G401 (cell line): ENCODE results near the gene DBNL. TPM values are rescaled to one million over a fixed set of nuclear protein-coding genes. Genes with fewer than 3 reads are reported as not detected.

ENCODE experiments used
- DNase-seq: peaks from one replicate; pipeline ENCODE4 v3.0.0-alpha.2; 2015; ENCODE audit warnings: low spot score
- in situ Hi-C: cut with HindIII; loops from 2 replicates; pipeline ENCODE4 v1.10.0; 2016; ENCODE audit warnings: low sequenced_read_pairs, mixed read lengths
- total RNA-seq: library from RNA; depleted of rRNA; stranded (reverse); fragments of >200 nt; shearing (Covaris generic); gene quantifications from 2 replicates; pipeline ENCODE4 v1.2.3, GENCODE V29; 2014

The DBNL gene
- total RNA-seq, 1 experiment from 2014 or later, result 119 TPM

DNA sequence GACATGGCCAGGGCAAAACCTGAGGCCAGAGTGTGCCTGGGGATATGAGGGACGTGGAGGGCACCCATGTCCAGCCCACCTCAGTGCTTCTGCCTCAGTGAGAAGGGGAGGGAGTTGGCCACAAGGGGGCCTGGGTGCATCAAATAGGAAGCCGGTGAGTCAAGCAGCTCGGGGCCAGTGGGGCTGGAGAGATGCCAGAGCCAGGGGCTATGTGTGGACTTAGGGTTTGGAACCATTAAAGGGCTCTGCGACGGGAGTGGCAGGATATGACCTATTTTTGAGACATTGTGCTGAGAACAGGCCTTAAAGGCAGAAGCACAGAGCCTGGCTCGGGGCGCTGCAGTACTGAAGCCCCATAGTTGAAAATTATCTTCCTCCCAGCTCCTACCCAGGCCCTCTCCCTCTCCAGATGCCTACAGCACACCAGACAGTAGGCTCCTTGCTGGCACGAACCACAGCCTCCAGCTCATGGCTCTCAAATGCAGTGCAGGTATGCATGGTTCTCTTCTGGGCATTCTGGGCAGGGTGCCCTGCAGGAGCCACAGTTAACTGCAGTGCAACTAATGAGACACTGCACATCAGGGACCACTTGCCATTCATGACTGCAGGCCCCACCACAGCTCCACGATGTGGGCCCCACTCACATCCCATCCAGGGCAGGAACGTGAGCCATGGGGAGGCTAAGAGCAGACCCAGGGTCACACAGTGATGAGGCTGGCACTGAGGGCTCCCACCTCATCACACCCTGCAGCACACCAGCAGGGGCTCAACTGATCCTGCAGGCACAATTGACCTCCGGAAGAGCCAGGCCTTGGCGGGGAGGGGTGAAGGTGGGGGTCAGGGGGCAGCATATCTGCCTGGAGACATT is 28.1 kb downstream of the DBNL start:
- in situ Hi-C loops, result no loop called here
- peak; percentile 78 for DNase-seq

DNA sequence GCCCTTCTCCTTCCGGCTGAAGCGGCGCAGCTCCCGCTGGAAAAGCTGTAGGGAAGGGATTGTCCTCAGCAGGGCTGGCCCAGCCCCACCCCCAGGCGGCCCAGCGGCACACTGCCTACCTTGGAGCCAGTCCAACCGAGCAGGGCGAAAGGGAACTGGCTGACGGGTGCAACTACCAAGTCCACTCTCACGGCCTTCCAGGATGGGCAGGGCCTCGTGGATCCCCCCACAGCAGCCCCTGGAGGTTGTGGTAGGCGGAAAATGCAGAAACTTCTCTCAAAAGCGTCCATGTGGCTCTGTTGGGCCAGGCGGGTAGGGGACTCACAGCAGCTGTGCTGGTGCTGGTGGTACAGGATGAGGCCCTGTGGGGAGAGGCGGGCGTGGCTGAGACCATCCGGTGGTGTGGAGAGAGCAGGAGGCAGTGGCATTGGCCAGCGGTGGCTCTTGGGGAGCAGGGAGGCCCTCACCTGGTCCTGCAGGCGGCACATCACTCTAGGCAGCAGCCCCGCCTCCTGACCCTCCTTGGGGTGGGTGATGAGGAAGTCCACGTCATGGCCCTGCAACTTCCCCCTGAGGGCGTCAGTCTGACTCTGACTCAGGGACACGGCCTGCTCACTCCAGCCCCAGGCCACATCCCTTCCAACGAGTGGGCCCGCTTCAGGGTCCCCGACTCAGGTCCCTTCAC is 29.3 kb downstream of the DBNL start:
- DNase-seq, result peak; percentile 48
- in situ Hi-C loops, result no loop called here

DNA sequence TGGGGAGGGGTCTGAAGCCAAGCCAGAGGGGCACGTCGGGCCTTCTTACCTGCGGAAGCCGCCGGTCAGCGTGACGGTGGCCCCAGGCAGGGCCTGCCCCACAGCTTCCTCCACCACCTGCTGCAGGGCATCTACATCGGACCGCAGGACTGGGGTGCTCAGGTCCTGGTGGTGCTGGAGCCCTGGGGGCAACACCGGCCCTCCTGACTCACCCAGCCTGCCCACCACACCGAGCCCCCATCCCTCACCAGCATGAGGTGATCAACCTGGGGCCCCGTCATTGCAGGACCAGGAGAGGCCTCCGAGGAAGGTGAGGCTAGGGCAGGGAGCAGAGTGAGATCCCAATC is 29.8 kb downstream of the DBNL start:
- no peak for DNase-seq
- in situ Hi-C loops, result no loop called here

DNA sequence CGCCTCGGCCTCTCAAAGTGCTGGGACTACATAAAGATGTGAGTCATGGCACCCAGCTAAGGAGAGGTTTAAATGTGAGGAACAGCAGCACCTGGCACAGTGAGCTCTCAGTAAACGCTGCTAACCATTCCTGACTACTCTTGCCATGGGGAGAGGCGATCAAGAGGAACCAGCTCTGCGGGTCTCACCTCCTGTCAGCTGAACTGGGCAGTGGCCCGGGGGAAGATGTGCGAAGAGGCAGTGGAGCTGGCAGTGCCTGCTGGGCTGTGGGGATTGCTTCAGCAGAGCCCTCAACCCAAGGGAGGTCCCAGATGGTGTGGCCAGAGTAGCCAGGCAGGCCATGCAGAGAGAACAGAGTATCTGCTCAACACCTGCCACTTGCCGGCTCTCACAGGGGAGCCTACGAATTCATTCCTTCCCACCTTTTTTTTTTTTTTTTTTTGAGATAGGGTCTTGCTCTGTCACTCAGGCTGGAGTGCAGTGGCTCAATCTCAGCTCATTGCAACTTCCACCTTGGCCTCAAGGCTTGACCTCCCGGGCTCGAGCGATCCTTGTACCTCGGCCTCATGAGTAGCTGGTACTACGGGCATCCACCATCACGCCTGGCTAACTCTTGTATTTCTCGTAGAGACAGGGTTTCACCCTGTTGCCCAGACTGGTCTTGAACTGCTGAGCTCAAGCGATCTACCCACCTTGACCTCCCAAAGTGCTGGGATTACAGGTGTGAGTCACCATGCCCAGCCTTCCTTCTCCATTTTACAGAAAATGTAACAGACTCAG is 31.0 kb downstream of the DBNL start:
- in situ Hi-C loops, result no loop called here

DNA sequence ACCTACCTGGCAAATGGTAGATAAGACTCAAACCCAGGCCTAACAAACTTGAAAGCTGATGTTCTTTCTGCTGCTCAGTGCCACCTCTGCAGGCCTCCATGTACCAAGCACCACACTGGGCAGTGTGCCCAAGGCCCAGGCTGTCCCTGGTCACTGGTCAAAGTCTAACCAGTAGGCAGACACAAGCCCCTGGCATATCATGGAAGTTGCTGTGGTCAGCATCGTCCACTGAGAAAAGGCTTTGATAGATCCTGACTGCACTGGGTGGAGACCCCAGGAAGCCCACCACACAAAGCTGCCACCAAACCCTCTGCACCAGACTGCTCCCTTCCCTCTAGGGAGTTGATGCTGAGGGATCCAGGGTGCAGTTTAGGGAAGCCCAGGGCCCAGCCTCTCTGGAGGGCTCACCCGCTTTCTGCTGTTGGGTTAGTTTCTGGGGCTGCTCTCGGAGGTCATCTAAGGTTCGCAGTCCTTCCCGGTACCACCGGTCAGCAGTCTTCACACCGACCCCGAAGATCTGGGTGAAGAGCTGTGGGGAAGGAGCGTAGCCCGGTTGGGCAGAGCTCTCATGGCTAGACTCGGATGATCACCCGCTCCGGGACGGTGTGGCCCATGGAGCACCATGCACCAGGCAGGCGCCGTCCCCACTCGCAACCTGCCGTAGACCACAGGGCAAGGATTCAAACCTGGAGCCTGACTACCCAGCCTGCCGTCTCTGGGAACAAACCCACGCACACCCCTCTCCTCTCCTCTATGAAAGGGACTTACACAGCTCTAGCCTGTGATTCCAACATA is 31.8 kb downstream of the DBNL start:
- in situ Hi-C loops, result no loop called here
- no peak for DNase-seq

More for the DNA sequence above, 31.0 kb downstream of the DBNL start:
- DNase-seq, result no peak

DNA sequence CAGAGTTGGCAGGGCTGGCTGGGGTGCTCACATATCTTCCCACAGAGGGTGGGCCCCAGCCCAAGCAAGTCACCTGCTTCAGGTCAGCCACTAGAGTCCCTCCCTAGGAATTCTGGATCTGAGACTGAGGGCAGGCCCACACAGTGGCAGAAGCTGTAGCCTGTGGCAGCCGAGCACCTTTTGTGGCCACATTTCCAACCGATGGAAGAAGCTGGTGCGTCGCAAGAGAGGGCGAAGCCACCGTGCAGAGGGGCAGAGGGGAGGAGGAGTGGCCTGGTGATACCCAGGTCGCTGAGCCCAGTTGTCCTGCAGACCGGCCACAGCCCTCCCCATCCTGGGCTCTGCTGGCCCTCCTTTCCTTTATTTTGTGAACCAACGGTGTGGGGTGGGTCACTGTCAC is 32.6 kb downstream of the DBNL start:
- in situ Hi-C loops, result no loop called here
- DNase-seq, result no peak

DNA sequence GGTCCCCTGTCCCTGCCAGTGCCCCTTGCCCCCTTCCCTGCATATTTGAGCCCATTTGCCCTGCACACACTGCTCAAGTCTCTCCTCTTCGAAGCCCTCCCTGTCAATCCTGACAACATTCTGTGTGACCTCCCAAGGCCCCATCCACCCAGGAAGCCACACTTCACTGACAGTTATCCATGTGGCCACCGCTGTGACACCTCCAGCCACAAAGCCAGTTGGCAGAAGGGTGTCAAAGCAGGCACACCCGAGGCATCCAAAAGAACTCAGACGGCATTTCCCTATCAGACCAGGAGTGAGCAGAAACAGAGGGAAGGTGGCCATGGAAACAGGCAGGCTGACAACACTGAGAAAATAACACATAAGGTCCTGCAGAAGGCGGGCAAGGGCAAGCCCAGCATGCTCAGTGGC is 33.2 kb downstream of the DBNL start:
- DNase-seq, result no peak
- in situ Hi-C loops, result no loop called here

DNA sequence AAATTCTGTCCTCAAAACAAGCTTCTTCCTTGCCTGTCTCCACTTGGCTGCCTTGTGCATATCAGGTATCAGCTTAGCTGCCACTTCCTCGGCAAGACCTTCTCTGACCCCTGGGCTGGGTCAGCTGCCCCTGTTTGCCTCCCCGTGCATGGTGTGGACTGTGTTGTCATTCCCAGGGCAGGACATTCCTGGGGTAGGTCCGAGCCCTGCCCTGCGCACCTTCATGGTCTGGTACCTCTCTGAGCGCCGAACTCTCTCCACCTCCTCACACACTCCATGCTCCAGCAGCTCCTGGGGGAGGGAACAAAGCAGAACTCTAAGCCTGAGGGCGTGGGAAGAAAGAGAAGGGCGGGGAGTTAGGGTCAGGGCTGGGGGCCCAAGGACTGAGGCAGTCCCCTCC is 34.0 kb downstream of the DBNL start:
- in situ Hi-C loops, result no loop called here
- no peak for DNase-seq

DNA sequence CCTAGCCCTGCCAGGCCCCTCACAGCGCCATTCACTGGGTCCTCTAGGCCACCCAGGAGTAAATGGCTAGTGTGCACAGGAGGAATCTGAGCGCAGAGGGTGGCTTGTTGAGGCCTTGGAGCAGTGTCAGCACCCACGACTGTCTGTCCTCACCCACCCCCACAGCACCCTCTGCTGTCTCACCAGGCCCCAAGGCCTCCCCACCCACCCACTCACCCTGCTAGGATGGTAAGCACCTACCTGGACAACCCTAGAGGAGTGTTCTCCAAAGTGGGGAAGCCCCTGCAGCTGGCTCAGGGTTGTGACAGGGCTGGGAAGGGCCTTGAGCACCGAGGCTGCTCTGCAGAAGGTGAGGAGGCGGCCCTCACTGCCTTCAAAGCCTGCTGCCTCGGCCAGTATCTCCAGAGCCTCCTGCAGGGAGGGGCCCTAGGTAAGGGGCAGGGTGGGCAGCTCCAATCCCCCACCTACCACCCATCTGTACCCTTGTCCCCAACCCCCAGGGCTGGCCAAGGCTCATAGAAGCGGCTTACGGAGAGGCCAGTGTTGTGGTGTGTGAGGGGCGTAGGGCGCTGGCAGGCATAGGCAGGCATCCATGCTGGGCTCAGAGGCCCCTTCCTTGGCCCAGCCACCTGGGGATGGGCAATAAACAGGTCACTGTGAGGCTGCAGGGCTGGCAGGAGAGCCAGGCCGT is 35.0 kb downstream of the DBNL start:
- DNase-seq, result no peak
- in situ Hi-C loops, result no loop called here

DNA sequence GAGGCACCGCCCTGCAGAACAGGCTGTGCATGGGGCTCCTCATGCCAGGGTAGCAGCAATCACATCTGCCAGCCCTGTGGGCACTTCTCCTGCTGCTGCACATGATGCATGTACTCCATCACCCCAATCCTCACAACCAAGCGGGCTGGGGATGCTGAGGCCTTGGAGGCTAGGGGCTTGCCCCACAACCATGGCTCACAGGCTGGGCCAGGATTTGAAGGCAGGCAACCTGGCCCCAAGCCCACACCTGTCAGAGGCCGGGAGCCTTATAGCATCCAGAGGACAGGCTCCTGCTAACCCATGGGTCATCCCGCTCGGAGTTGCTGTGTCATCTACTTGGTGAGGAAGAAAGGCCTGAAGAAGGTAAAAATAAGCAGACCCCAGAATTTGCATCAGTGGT is 35.6 kb downstream of the DBNL start:
- in situ Hi-C loops, result no loop called here
- no peak for DNase-seq

DNA sequence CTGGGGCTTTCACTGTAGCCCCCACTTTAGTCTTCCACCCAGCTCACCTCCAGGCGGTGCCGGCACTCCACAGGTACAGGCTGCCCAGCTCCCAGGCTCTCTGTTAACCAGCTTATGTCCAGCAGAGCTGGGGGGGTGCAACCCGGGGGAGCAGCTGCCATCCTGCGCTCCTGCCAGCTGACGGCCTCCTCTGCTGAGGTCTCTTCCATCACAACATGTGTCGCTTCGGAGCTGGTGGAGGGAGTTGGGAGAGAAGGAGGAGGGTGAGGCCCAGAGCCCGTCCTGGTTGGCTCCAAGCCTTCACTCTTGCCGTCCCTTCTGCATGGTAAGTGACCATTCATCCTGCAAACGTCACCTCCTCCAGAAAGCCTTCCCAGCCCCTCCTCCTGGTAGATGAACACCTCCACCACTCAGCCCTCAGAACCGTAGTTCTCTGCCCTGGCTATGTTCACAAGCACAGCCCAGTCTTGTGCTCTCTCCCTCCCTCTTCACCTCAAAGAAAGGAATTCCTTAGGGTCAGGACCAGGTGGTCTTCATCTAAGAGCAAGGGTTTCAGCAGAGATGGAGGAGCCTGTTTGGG is 36.3 kb downstream of the DBNL start:
- no peak for DNase-seq
- in situ Hi-C loops, result no loop called here

DNA sequence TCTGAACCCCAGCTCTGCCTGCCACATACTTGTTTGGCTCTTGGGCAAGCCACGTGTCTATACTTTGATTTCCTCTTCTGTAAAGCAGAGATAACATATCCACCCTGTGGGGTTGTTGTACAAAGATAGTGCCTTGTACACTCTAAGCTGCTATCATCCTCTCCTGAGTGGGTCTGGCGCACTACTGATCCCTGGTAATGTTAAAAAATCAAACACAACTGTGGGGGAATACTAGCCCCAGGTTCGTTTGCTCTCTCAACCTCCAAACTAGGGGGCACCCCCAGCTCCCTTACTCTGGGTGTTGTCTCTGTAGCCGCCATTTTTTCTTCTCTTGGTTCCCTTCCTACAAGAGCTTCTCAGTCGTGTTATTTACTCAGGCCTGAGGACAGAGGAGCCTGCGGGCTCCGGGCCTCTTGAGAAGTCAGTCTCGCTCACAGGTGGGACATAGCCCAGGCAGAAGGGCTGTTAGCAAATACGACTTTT is 36.8 kb downstream of the DBNL start:
- in situ Hi-C loops, result no loop called here
- DNase-seq, result no peak

DNA sequence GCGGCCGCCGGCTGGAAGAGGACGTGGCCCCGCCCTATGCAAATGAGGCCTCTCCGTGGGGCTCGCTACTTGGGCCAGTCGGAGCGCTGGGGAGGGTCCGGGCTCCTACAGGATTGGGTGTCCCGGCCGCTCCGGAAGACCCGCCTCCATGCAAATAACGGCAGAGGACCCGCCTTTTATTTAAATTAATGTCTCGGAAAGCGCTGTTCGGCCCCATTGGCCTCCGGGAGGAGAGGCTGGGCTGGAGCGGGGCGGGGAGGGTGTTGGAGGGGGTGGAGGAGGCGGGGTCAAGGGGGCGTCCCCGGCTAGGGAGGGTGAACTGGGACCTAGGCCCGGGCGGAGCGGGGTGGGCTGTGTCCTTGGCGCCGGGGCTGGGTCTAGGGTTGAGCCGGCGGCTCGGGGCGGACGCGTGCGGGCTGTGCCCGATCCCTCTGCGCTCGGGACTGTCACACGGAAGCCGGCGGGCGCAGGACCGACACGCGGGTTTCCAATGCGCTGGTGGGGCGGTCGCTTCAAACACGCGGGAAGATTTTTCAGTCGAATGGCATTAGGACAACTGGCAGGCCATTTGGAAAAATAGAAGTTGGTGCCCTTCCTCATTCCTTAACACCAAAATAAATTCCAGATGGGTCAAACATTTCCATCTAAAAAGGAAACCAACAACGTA is 38.2 kb downstream of the DBNL start:
- in situ Hi-C loops, result no loop called here
- DNase-seq, result peak; percentile 100

DNA sequence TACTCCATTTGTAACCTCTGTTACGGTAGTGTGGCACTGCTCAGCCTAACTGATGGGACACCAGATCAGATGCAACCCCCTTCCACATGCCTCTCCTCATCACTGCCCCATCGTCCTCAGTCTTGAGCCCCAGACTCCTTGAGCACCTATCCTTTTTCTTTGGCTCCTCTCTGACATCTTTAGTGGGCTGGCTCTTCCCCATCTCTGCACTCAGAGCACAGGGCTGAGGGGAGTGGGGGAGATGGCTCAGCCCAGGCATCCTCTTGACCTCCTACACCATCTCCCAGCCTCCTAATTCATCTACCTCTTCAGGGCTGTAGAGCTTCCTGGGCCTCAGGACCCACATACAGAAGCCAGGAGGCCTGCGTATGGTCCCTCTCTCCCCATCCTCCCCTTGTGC is 39.3 kb downstream of the DBNL start:
- in situ Hi-C loops, result no loop called here
- DNase-seq, result no peak

DNA sequence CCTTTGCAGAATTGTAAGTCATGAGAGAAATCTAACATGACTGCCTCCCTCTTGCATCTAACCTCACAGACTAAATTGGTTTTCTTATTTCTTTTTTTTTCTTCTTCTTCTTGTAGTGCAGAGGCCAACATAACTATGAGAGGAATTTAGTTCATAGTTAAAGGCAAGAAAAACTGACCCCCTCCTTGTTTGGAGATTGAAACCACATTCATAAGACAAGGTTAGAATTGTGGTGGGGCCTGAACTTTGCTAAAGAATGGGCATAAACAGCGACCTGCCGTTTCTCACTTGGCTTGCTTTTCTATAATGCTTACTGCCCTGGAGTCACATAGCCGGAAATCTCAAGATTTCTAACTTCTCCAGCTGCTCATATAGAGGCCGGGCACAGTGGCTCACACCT is 40.2 kb downstream of the DBNL start:
- in situ Hi-C loops, result no loop called here
- no peak for DNase-seq

DNA sequence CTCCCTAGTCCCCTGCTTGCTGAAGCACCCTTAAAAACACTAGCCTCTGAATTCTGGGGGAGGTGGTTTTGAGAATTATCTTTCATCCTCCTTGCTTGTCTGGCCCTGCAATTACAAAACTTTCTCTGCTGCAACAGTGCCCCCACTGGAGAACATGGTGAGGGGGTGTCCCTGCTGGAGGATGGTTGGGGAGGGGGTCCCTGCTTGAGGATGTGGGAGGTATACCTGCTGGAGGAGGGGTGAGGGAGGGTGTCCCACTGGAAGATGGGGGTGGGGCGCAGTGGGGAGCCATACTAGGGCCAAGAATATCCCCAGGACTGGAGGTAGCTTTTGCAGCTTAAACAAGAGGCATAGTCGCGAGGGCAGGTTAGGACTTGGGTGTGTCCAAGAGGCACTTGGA is 41.0 kb downstream of the DBNL start:
- DNase-seq, result no peak
- in situ Hi-C loops, result no loop called here

DNA sequence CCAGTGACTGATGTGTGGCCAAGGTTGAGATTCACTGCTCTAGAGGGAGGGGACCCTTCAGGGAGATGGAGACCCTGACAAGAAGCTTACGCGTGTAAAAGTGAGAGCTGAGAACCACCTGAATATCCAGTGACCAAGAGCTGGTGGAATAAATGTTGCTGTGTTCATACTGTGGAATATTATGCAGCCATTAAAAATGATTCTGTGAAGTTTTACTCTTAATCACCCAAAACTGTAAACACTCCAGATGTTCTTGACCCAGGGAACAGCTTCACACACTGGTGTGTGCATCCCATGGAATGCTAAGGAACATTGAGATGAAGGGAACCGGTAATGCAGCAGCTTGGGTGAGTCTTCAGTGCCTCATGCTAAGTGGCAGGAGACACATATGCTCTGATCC is 42.1 kb downstream of the DBNL start:
- in situ Hi-C loops, result no loop called here
- no peak for DNase-seq
